Posterior cingulate gyrus (tissue), 11 donors: Measurements from ENCODE around the gene WDR76.

Experiments used
- DNase-seq, 10 donors: peaks; one replicate each; pipeline versions ENCODE4 v3.0.0 to v3.0.0-alpha.2; 2020 to 2021; ENCODE audit warnings: mixed read lengths in 3 of 10
- intact Hi-C: fragments of 100-400 bp; cut with DNase I; formaldehyde crosslinking; loops from one replicate; pipeline ENCODE4 v1.15.1; 2023

WDR76 gene

DNA sequence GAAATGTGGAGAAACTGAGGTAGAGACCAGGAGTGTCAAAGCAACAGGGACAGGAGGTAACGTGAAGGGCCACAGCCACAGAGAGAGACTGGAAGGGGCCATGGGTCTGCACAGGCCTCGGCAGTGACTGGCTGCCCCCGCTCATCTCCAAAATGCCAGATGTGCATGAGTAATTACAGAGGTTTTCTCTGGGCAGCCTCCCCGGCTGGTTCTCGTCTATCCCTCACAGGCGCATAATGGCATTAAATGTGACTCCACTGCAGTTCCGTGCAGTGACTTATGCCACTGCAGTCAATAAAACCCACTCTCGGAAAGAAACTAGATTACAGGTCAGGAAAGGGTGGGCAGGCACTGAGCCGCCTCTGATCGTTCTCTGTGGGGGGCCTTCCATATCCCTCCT lies 74.7 kb downstream of the WDR76 start:
- no peak for DNase-seq
- intact Hi-C loops: loop anchor here (5.0 to 10.0 kb wide), 2 partner anchors 233 to 296 kb away; partner anchors contain the start of gene FRMD5

GRCh38 chr15:43903864-43904290 lies 77.1 kb downstream of the WDR76 start:
- intact Hi-C loops: loop anchor here (2.0 to 10.0 kb wide), 4 partner anchors 163 to 315 kb away; partner anchors contain the start of gene FRMD5
- DNase-seq: peak in 5 of 10 donors; percentile 23 to 59 (median 57)

GRCh38 chr15:43905755-43906154 lies 79.0 kb downstream of the WDR76 start:
- intact Hi-C loops: loop anchor here (10.0 kb wide), 1 partner anchor 229 kb away; no protein-coding TSS in a partner anchor

DNA sequence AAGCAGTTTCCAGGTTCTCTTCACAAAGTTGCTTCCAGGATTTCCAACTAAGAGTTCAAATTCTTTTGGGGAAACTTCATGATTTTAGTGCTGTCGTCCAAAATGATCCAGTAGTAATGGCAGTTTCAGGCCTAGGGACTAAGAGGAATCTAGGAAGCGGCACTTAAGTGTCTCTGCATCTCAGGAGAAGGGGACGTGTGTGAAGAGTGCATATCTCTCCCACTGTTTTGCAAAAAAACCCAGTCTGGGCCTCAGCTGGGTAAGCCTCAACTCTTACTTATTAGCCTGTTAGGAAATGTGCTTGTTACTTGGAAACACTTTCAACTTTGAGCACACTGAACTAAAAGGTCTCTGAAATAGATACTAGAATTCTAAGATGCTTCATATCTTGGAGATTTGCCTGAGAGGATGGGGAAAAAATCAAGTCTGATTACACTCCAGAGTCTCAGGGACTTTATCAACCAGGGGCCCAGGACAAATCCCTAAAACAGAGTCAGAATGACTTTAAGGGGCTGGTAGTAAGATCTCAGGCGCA lies 81.8 kb downstream of the WDR76 start:
- intact Hi-C loops: loop anchor here (10.0 kb wide), 1 partner anchor 226 kb away; no protein-coding TSS in a partner anchor

More at GRCh38 chr15:43905755-43906154, 79.0 kb downstream of the WDR76 start:
- DNase-seq: no peak

DNA sequence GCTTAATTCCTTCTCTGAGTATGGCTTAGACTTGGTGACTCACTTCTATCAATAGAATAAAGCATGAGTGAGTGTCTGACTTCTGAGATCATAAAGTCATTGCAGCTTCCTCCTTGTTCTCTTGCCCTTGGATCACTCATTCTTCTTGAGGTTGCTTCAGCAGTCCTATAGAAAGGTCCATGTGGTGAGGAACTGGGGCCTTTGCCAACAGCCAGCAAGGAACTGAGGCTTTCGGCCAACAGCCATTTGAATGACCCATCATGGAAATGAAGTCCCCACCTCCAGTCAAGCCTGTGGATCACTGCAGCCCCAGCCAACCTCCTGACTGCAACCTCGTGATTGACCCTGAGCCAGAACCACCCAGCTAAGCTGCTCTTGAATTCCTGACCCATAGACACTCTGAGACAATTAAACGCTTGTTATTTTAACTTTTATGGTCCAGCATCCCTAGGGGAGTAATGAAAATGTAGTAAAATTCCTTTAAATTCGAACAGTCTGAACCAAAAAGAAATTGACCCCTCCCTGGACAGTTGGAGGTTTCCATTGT lies 84.5 kb downstream of the WDR76 start:
- intact Hi-C loops: no loop called here
- DNase-seq: peak in 7 of 10 donors; percentile 26 to 89 (median 53)

More for the DNA sequence above, 81.8 kb downstream of the WDR76 start:
- no peak for DNase-seq

GRCh38 chr15:43912208-43912607 lies 85.4 kb downstream of the WDR76 start:
- DNase-seq: peak in 1 of 10 donors; percentile 40
- intact Hi-C loops: no loop called here

GRCh38 chr15:43913026-43913780 lies 86.4 kb downstream of the WDR76 start:
- intact Hi-C loops: no loop called here
- DNase-seq: peak in 3 of 10 donors; percentile 35 to 90 (median 35)

DNA sequence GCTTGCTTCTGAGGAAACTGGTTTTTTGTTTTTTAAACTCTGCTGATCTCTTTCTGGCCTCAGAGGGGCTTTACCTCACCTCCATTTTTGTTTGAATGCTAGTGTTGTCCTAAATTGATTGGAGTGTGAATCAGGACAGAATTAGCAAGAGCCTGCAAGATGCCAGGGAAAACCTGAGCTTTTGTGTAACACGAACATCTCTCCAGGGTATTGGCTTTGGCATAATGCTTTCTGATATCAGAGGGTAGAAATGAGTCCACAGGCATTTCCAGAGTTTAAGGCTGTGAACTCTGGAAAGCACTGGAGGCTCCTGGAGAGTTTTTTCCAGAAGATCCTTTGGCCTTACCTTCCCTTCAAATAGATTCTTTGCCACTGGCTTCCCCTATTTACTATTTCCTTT lies 87.1 kb downstream of the WDR76 start:
- no peak for DNase-seq
- intact Hi-C loops: no loop called here

- intact Hi-C loops: no loop called here
- no peak for DNase-seq
Observed at GRCh38 chr15:43915631-43916325, 89.0 kb downstream of the WDR76 start.

- intact Hi-C loops: no loop called here
- no peak for DNase-seq
Observed at GRCh38 chr15:43916326-43916660, 89.5 kb downstream of the WDR76 start.
